HFFc6 (cell line): ENCODE results near the gene OMP. TPM values are rescaled to one million over a fixed set of nuclear protein-coding genes. Genes with fewer than 3 reads are reported as not detected.

ENCODE experiments used
- DNase-seq: peaks from one replicate; pipeline ENCODE4 v3.0.0-alpha.2; 2018
- H3K27ac Mint-ChIP-seq: 2 replicates; pipeline ENCODE4 v1.8.0; 2020; ENCODE audit warnings: mild to moderate bottlenecking, mixed read lengths
- H3K27me3 Mint-ChIP-seq: 2 replicates; pipeline ENCODE4 v1.8.0; 2021; ENCODE audit warnings: mild to moderate bottlenecking, moderate library complexity, mixed read lengths; ENCODE audit not compliant: insufficient read depth
- H3K36me3 Mint-ChIP-seq: 2 replicates; pipeline ENCODE4 v1.8.0; 2021; ENCODE audit warnings: low read depth, mixed read lengths
- H3K4me1 Mint-ChIP-seq: 2 replicates; pipeline ENCODE4 v1.8.0; 2020; ENCODE audit warnings: low read depth, mixed read lengths
- H3K4me3 Mint-ChIP-seq: 2 replicates; pipeline ENCODE4 v1.8.0; 2020; ENCODE audit warnings: mild to moderate bottlenecking, moderate library complexity, mixed read lengths
- H3K9me3 Mint-ChIP-seq: 2 replicates; pipeline ENCODE4 v1.8.0; 2020; ENCODE audit warnings: mild to moderate bottlenecking, mixed read lengths
- total RNA-seq, 6 experiments: library from RNA; stranded (reverse); fragmentation: NEBNext Ultra II Directional; extraction: Animal tissue kit (Norgen Biotek cat#: 25700); gene quantifications; 2 replicates in 1 of 6; 3 replicates in 5 of 6; pipeline ENCODE4 v1.2.3, GENCODE V29; 2021
- TF ChIP-seq, protein P1 (sequence below): fragments of 200-600 bp; sonication (generic); IDR thresholded peaks from 2 replicates; pipeline ENCODE4 v1.5.0; 2021; ENCODE audit warnings: antibody characterized with exemption, mild to moderate bottlenecking

The OMP gene
- total RNA-seq, 6 experiments from 2014 or later, result 0.77 TPM; not detected in 5

DNA sequence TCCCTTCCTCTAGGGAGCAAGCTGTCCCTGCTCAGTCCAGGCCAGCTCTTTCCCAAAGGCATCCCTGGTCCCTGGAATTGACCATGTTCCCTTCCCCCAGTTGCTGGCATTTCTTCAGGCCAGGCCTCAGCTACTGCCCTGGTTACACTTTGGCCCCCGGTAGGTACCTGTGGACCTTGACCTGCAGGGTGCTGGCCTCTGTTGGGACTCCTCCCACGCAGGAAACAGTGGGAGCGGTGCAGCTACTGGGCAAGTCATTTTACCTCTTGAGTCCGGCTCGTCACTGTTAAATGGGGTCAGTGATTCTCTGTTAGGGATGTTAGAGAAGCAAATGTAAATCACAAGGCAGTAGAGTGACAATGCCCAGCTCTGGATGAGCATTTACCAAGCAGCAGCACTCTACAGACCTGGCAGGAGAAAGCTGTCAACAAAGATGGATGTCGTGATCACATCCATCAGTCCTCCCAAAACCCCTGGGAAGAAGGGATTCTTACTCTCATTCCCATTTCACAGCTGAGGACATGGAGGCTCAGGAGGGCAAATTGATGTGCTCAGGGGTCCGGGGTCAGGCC, 42.3 kb downstream of the OMP start:
- H3K4me3 Mint-ChIP-seq, result no peak overlapping the region
- peaks cover 14% of the 10 kb centered on the region for H3K27me3 Mint-ChIP-seq

DNA sequence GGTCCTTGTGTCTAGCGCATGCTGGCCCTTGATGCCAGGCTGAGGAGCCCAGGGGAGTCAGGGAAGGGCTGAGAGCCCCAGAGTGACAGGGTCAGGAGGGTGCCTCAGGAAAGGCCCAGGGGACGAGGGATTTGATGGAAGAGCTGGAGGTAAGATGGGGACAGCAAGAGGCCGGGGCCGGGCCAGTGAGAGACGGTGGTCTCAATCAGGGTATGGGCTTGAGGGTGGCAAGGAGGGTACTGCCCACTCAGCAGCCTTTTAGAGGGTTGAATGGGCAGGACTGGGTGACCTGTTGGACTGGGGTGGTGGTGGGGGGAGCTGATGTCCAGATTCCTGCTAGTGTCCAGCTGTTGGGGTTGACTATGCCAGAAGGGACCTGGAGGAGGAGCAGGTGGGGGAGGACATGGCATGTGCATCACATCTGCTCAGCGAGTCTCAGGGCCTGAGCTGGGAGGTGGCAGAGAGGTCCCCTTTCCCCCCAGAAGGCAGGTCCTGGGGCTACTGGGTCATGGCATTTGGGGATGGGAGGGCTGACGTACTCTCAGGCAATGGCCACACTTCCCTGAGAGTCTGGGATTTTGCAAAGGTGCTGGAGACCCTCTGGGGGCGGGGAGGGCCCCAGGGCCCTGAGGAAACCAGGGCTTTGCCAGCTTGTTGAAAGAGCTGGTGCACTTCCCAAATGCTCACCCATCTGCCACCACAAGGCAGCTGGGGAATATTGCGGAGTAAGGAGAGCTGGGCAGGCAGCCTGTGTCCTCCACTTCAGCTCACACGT, 43.8 kb downstream of the OMP start:
- Mint-ChIP-seq H3K27ac (no peak overlapping the region), H3K4me3 (no peak overlapping the region), H3K27me3 (peaks cover 17% of the 10 kb centered on the region), H3K4me1 (peaks cover 6% of the 10 kb centered on the region; the same call in 1 of the 2 replicates), H3K36me3 (no peaks in the 10 kb centered on the region), H3K9me3 (no peaks in the 10 kb centered on the region)
- TF ChIP-seq, protein P1, sequence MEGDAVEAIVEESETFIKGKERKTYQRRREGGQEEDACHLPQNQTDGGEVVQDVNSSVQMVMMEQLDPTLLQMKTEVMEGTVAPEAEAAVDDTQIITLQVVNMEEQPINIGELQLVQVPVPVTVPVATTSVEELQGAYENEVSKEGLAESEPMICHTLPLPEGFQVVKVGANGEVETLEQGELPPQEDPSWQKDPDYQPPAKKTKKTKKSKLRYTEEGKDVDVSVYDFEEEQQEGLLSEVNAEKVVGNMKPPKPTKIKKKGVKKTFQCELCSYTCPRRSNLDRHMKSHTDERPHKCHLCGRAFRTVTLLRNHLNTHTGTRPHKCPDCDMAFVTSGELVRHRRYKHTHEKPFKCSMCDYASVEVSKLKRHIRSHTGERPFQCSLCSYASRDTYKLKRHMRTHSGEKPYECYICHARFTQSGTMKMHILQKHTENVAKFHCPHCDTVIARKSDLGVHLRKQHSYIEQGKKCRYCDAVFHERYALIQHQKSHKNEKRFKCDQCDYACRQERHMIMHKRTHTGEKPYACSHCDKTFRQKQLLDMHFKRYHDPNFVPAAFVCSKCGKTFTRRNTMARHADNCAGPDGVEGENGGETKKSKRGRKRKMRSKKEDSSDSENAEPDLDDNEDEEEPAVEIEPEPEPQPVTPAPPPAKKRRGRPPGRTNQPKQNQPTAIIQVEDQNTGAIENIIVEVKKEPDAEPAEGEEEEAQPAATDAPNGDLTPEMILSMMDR, result no peak
- no peak for DNase-seq

More for the DNA sequence above, 42.3 kb downstream of the OMP start:
- no peak for DNase-seq
- H3K27ac Mint-ChIP-seq, result no peak overlapping the region
- no peaks in the 10 kb centered on the region for H3K9me3 Mint-ChIP-seq
- no peaks in the 10 kb centered on the region for H3K36me3 Mint-ChIP-seq
- peaks cover 15% of the 10 kb centered on the region for H3K4me1 Mint-ChIP-seq
- TF ChIP-seq, protein P1, result no peak

DNA sequence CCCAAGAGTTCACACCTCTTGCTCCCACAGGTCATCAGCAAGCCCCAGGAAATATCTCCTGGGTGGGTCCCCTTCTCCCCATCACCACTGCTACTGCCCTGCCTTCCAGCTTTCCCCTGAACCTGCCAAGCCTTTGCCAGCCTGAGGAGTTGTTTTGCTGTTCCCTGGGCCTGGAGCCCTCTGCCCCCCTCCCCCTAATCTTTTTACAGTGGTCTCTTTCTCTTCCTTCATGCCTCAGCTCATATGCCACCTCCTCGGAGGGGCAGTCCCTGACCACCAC, 44.3 kb downstream of the OMP start:
- Mint-ChIP-seq H3K9me3 (no peaks in the 10 kb centered on the region), H3K4me1 (peaks cover 4% of the 10 kb centered on the region; the same call in 1 of the 2 replicates), H3K36me3 (no peaks in the 10 kb centered on the region), H3K4me3 (no peak overlapping the region), H3K27ac (no peak overlapping the region), H3K27me3 (peaks cover 17% of the 10 kb centered on the region)
- no peak for DNase-seq
- TF ChIP-seq, protein P1, result no peak

DNA sequence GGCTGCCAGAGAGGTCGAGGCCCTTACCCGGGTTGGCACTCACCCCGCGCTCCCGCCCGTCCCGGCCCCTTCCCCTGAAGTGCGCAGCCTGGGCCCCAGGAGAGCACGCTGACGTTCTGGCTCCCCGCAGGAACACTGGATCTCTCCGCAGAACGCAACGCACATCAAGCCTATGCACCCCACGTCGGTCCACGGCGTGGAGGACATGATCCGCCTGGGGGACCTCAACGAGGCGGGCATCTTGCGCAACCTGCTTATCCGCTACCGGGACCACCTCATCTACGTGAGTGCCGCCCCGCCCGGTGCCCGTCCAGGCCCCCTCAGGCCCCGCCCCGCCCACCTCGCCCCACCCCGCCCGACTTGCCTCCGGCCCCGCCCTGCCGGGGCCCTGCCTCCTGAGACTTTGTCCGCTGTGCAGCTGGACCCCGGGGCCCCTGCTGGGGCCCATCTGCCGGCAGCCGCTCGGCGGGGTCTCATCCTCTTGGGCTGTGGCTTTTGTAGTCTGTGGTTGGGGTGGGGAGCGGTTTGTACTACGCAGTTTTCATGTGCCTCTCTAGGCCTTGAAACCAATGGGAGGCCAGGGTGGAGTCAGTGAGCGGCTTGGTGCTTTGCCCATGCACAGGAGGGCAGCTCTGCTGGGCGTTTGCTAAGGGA, 45.2 kb downstream of the OMP start:
- TF ChIP-seq, protein P1, result no peak
- Mint-ChIP-seq H3K27me3 (peaks cover 17% of the 10 kb centered on the region), H3K9me3 (no peaks in the 10 kb centered on the region), H3K27ac (no peak overlapping the region), H3K4me1 (peaks cover 11% of the 10 kb centered on the region; the same call in 1 of the 2 replicates), H3K4me3 (no peak overlapping the region), H3K36me3 (no peaks in the 10 kb centered on the region)
- DNase-seq, result no peak

DNA sequence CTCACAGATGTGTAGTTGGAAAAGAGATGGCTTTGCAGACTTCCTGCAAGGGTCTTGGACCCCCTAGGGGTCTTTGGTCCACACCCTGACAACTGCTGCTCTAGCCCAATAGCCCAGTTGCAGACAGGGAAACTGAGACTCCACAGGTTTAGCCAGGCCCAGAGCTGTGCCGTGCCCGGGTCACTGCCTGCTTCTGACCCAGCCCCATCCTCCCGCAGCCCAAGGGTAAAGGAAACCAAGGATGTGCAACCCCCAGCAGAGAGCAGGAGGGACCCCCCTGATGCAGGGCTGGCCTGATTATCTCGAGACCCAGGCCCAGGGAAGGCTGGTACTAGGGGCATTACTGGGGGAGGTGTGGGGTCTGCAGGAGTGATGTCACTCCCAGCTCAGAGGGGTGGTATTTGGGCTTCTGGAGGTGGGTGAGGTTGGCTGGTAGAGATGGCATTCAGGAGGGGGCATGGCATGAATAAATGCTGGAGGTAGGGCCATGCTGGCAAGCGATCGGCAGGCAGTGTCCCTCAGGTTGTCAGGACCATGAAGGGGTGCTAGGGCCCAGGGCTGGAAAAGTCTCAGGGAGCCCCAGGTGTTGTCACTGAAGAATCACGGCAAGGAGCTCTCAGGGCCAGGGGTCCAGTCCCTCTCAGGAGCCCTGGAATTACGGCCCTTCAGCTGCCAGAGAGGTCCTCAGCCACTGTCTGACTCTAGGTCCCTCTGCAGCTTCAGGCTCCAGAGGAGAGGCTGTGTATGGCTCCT, 46.5 kb downstream of the OMP start:
- peaks cover 22% of the 10 kb centered on the region for H3K27me3 Mint-ChIP-seq
- H3K27ac Mint-ChIP-seq, result no peak overlapping the region
- no peaks in the 10 kb centered on the region for H3K36me3 Mint-ChIP-seq
- H3K9me3 Mint-ChIP-seq, result no peaks in the 10 kb centered on the region
- no peak for DNase-seq
- TF ChIP-seq, protein P1, result no peak
- H3K4me1 Mint-ChIP-seq, result peaks cover 12% of the 10 kb centered on the region; the same call in 1 of the 2 replicates
- no peak overlapping the region for H3K4me3 Mint-ChIP-seq
